UCSD-AML1 (cell line): ENCODE data around the gene CD244.
"Not testable (repeated sequence)": the region's sequence is repeated elsewhere in the genome, so short reads cannot be mapped to it uniquely, and the experiment has no call there.

Source experiments
- DNase-seq: peaks from one replicate; lab custom pipeline; 2025; ENCODE audit not compliant: unreplicated experiment; lab: John Stamatoyannopoulos, UW

Gene CD244

DNA sequence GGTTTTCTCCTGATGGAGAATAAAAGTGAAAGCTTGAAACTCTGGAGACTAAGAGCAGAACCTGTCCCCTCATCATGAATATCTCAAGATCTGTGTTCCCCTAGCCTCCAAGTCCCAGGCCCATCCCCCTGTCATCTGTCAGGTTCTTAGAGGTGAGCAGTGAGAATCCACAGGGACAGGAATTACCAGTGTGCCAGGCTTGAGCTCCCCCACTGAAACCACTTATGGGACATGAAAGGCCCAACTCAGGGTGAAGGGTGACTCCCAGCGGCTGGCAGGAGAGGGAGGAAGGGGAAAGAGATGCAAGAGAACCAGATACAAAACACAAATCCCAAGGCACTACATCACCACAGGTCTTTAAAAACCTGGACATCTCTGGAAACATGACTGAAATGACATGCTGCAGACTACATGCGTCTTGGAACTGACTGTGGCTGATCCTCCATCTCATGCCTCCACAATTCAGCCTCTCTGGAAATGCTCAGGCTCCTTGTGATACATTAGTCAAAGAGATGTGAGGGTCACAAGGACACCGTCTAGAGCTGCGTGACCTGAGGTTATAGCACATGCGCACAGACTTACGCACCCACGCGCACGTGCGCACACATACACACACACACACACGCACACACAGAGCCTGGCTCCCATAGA lies 73.5 kb downstream of the CD244 start:
- DNase-seq: no peak

DNA sequence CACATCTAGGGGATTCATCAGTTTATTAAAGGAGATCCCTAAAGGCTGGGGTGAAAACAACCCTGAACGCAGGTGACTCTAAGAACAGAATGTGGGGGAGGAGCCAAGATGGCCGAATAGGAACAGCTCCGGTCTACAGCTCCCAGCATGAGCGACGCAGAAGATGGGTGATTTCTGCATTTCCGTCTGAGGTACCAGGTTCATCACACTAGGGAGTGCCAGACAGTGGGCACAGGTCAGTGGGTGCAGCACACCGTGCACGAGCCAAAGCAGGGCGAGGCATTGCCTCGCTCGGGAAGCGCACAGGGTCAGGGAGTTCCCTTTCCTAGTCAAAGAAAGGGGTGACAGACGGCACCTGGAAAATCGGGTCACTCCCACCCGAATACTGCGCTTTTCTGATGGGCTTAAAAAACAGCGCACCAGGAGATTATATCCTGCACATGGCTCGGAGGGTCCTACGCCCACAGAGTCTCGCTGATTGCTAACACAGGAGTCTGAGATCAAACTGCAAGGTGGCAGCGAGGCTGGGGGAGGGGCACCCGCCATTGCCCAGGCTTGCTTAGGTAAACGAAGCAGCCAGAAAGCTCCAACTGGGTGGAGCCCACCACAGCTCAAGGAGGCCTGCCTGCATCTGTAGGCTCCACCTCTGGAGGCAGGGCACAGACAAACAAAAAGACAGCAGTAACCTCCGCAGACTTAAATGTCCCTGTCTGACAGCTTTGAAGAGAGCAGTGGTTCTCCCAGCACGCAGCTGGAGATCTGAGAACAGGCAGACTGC lies 79.5 kb downstream of the CD244 start:
- not testable (repeated sequence) for DNase-seq

DNA sequence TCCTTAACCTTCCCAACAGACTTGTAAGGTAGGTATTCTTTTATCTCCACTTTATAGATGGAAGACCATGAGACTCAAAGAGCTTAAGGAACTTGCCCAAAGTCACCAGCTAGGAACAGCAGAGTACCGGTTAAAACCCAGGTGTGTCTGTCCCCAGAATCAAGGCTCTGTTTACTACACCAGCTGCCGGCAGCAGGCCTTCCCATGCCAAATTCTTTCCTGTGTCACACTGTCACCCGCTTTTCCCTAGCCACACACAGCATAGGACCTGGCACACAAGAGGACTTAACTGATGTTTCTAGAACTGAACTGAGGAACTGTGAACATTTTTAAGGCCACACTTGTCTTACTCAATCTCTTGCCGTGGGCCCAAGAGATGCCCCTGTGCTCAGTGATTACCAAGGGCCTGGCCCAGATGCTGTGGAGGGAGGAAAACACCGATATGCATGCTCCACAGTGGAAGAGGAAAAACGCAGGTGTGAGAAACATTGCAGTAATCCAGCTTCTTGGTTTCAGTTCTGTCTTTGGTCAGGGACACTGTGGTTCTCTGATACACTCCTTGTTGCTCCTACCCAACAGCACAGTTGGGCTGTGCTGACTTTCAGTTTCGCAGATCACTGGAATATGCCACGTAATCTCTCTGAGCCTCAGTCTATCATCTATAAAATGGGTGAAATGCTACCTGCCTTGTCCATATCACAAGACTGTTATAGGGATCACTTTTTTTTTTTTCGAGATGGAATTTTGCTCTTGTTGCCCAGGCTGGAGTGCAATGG lies 80.6 kb downstream of the CD244 start:
- no peak for DNase-seq

DNA sequence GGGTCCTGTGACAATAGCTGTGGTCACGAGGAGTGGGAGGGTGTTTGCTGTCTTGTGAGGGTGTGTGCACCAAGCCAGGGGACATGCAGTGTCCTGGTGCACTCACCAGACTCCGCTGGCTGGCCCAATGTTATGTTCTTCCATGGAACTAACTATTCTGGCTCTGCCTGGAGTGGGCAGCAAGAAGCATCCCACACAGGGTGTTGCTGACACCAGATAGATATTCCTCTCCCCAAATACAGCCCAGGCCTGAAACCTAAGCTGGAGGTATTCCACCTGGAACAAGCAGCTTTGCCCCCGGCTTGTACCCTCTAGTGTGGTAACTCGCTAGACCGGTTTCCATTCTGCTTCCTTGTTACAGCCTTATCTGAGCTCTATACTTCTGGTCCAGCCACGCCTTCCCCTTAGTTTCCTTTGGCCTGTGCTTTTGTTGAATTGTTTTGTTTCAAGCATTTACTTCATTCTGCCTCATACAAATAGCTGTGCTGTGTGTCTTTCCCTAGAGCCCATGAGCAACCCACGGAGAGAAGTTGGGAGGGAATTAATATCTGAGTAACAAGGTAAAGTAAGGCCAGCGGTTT lies 81.4 kb downstream of the CD244 start:
- no peak for DNase-seq

DNA sequence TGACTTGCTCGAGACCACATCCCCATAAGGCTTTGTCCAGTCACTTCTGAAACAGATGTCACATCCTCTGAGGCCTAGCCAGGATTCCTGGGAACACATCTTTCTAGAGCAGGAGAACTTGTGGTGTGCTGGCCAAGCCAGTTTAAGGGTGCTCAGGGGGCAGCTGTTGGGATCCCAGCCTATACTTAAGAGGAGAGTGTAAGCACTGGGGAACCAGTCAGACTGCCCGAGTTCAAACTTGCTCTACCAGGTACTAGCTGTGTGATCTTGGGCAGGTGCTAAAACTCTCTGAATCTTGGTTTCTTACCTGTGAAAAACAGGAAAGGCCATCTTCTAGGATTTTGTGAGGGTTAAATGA lies 82.3 kb downstream of the CD244 start:
- no peak for DNase-seq
